Effector memory CD8-positive, alpha-beta T cell (primary cell): Measurements from ENCODE around the gene KRTAP10-5.
"Not testable (repeated sequence)": the region's sequence is repeated elsewhere in the genome, so short reads cannot be mapped to it uniquely, and the experiment has no call there.

Experiments used
- ATAC-seq: fragments of 150-1000 bp; cut with Tn5 transposase; replicated peaks from 2 replicates; pipeline ENCODE4 v1.10.0; 2021; ENCODE audit warnings: mild to moderate bottlenecking, moderate library complexity
- DNase-seq, 3 experiments: peaks; one replicate each; pipeline ENCODE4 v3.0.0; 2021
- H3K27ac Mint-ChIP-seq, 2 donors: one replicate each; pipeline ENCODE4 v1.8.0; 2022; ENCODE audit warnings: mild to moderate bottlenecking in 2 of 2, mixed read lengths in 2 of 2, moderate library complexity in 2 of 2
- H3K27me3 Mint-ChIP-seq, 2 donors: one replicate each; pipeline ENCODE4 v1.8.0; 2022; ENCODE audit warnings: mixed read lengths in 2 of 2
- H3K36me3 Mint-ChIP-seq: one replicate; pipeline ENCODE4 v1.8.0; 2022; ENCODE audit warnings: mild to moderate bottlenecking, moderate library complexity, mixed read lengths; ENCODE audit not compliant: insufficient read depth
- H3K4me1 Mint-ChIP-seq, 2 donors: one replicate each; pipeline ENCODE4 v1.8.0; 2022; ENCODE audit warnings: low read depth in 2 of 2, mixed read lengths in 2 of 2
- H3K4me3 Mint-ChIP-seq, 2 donors: one replicate each; pipeline ENCODE4 v1.8.0; 2022; ENCODE audit warnings: mild to moderate bottlenecking in 2 of 2, mixed read lengths in 2 of 2, moderate library complexity in 2 of 2
- H3K9me3 Mint-ChIP-seq, 2 donors: one replicate each; pipeline ENCODE4 v1.8.0; 2022; ENCODE audit warnings: mixed read lengths in 2 of 2

The KRTAP10-5 gene

DNA sequence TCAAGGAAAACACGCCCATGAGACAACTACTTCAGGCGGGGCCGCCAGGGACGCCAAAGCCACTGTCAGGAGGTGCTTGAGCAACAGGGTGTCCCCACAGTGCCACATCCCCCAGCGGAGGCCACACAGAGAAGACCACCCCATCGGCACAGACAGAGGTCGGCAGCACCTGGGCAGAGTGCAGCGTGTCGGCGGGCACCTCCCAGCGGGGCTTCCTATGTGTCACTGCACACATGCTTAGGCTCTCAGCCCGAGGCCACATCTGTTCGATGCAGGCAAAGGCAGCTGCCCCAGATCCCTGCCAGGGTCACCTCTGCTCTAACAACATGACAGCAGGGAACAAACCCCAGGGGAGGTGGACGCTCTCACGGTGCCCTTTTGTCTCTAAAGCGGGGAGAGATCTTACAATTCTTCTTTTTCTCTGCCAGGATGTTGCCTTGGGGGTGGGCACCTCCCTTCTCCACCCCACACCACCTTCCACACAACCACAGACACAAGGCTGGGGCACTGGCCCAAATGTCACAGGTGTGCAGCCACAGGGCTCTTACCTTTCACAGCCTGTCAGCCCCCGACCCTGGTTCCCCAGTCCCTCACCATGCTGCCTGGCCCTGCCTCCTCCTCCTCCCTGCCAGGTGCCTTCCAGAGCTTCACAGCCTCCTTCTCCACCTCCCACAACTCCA, 35.6 kb upstream of the KRTAP10-5 start:
- peaks cover 11 to 20% of the 10 kb centered on the region in 2 donors for H3K9me3 Mint-ChIP-seq
- ATAC-seq (no peak), DNase-seq (no peak)
- peaks cover 31 to 40% of the 10 kb centered on the region in 2 donors for H3K4me1 Mint-ChIP-seq
- no peaks in the 10 kb centered on the region for H3K27me3 Mint-ChIP-seq
- H3K27ac Mint-ChIP-seq, result peak overlapping the region; percentile 85 to 91
- H3K36me3 Mint-ChIP-seq, result peaks cover 10% of the 10 kb centered on the region
- peak overlapping the region; percentile 16 to 27 for H3K4me3 Mint-ChIP-seq

DNA sequence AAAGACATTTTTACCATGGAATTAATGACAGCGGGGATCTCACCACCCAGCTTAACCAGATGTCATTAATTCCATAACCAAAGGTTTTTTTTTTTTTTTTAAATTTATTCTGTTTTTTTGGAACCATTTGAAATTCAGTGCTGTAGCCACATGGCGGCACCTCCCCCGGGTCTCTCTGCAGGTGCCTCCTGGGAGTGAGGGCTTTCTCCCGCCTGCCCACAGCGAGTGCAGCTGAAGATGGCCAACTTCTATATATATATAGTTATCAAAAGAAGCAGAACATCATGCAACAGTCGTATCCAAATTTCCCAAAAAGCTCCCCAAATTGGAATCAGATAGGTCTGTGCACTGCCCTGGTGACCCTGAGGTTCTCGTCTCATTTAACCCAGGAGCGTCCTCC, 35.1 kb upstream of the KRTAP10-5 start:
- Mint-ChIP-seq H3K9me3 (peaks cover 7 to 15% of the 10 kb centered on the region in 2 donors), H3K36me3 (peaks cover 10% of the 10 kb centered on the region), H3K27me3 (no peaks in the 10 kb centered on the region), H3K4me3 (no peak overlapping the region), H3K4me1 (peaks cover 27 to 40% of the 10 kb centered on the region in 2 donors), H3K27ac (peak overlapping the region in 1 of 2 donors; percentile 85)
- DNase-seq, result no peak
- ATAC-seq, result no peak

DNA sequence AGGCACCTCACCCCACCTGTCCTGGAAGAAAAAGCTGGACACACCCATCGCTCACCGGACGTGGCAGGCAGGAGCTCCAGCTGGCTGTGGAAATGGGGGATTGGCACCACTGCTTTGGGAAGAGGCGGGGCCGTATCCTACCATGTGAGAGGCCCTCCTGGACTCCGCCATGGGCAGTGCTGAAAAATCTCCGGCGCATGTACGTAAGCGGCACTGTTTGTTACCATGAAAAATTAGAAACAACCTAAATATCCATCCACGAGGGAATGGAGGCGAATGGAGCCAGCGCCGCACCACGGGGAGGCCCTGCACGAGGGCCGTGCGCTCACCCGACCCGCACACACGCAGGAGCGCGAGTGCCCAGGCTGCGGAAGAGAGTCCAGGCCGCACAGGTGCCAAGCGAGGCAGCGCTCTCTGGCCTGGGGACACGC, 34.6 kb upstream of the KRTAP10-5 start:
- no peak for ATAC-seq
- Mint-ChIP-seq H3K4me3 (no peak overlapping the region), H3K36me3 (peaks cover 10% of the 10 kb centered on the region), H3K4me1 (peaks cover 27 to 37% of the 10 kb centered on the region in 2 donors), H3K27me3 (no peaks in the 10 kb centered on the region), H3K9me3 (peaks cover 7 to 14% of the 10 kb centered on the region in 2 donors), H3K27ac (no peak overlapping the region)
- DNase-seq, result no peak

DNA sequence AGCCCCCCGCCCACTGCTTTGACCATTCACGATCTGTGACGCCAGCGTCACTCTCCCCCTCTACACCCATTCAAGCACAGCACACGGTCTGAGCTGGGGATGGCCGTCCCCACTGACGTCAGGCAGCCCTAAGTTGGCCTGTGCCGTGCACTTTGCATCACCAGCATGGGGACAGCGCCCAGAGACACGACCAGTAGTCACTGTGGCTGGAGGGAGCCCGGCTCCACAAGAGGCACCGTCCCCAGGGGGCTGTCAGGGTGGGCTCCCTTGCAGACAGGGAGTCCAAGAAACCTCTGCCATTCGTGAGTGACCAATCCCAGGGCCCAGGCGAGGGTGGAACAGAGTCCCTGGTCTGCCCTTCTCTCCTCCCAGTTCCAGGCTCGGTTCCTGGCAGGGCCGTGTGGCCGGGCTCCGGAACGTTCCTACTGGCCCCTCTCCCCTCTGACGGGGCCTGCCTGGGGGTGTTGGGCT, 33.8 kb upstream of the KRTAP10-5 start:
- H3K4me3 Mint-ChIP-seq, result no peak overlapping the region
- H3K4me1 Mint-ChIP-seq, result peaks cover 20 to 29% of the 10 kb centered on the region in 2 donors
- no peak overlapping the region for H3K27ac Mint-ChIP-seq
- H3K27me3 Mint-ChIP-seq, result no peaks in the 10 kb centered on the region
- DNase-seq (no peak), ATAC-seq (no peak)
- peaks cover 10% of the 10 kb centered on the region for H3K36me3 Mint-ChIP-seq
- peaks cover 9 to 14% of the 10 kb centered on the region in 2 donors for H3K9me3 Mint-ChIP-seq

DNA sequence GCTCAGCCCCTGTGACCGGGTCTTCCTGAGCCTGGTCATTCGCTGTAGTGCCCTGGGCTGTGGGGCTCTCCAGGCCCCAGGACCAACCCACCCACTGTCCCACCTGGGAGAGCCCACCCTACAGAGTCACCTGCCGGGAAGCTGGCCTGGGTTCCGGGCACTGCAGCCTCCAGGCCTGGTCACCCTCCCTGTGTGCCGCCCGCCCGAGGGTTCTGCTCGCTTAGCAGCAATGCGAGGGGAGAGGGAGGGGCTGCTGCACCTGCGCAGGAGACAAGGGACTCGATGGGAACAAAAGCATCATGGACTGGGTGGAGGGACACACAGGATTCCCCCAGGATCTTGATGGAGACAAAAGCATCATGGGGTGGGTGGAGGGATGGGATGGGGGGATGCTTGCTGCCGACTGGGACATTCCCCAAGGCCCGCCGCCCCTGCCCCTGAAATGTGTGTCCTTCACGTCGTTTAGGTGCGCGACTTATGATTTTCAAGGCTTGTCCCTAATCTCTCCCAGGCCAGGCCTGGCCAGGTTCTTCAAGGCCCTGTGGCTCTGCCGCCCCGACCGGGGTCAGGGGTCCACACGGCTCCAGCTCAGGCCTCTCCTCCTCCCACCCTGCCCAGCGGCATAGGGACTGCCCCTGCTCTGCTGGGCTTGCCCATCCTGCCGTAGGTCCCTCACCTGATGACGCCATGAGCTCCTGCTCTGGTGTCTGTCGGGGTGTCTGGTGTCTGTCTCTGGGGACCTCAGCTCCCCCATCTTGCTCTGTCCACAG, 33.2 kb upstream of the KRTAP10-5 start:
- no peak overlapping the region for H3K4me3 Mint-ChIP-seq
- DNase-seq (no peak), ATAC-seq (no peak)
- peaks cover 10% of the 10 kb centered on the region for H3K36me3 Mint-ChIP-seq
- peak overlapping the region in 1 of 2 donors; percentile 73 for H3K27ac Mint-ChIP-seq
- no peaks in the 10 kb centered on the region for H3K27me3 Mint-ChIP-seq
- peaks cover 14 to 23% of the 10 kb centered on the region in 2 donors for H3K4me1 Mint-ChIP-seq
- peaks cover 9 to 16% of the 10 kb centered on the region in 2 donors for H3K9me3 Mint-ChIP-seq

DNA sequence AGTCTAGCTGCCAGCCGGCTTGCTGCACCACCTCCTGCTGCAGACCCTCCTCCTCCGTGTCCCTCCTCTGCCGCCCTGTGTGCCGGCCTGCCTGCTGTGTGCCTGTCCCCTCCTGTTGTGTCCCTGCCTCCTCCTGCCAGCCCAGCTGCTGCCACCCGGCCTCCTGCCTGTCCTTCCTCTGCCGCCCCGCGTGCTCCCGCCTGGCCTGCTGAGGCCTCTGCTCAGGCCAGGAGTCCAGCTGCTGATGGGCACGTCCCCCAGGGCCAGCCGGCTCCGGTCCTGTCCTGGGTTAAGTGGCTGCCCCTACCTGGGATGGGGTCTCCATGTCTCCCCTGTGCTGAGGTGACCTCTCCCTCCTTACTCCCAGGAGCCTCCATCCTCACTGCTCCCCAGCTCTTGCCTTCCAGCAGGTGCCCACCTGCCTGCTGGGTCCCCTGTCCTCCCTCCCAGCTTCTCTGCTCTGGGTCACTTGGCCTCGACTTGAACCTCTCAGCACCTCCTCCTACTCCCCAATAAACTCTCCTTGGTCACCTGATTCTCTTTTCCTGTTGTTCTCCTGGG, 32.3 kb upstream of the KRTAP10-5 start:
- DNase-seq (no peak), ATAC-seq (no peak)
- Mint-ChIP-seq H3K9me3 (peaks cover 9 to 16% of the 10 kb centered on the region in 2 donors), H3K36me3 (peaks cover 10% of the 10 kb centered on the region), H3K4me1 (peaks cover 8 to 15% of the 10 kb centered on the region in 2 donors), H3K27ac (peak overlapping the region; percentile 73 to 76), H3K27me3 (no peaks in the 10 kb centered on the region), H3K4me3 (no peak overlapping the region)

DNA sequence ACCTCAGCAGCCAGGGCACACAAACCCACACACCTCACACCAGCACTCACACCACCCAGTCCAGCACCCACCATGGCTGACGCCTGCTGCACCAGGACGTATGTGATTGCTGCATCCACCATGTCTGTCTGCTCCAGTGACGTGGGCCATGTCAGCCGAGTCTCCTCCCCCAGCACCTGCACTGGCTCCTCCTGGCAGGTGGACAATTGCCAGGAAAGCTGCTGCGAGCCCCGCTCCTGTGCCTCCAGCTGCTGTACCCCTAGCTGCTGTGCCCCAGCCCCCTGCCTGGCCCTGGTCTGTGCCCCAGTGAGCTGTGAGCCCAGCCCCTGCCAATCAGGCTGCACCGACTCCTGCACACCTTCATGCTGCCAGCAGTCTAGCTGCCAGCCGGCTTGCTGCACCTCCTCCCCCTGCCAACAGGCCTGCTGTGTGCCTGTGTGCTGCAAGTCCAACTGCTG, 31.7 kb upstream of the KRTAP10-5 start, which contains the start of gene KRTAP10-8:
KRTAP10-8 (plus strand) TSS at position 51 of the 458 bp plus-strand sequence; CDS start at position 73, 22 bp downstream.
- no peak within 1 kb of the TSS for H3K4me3 Mint-ChIP-seq

DNA sequence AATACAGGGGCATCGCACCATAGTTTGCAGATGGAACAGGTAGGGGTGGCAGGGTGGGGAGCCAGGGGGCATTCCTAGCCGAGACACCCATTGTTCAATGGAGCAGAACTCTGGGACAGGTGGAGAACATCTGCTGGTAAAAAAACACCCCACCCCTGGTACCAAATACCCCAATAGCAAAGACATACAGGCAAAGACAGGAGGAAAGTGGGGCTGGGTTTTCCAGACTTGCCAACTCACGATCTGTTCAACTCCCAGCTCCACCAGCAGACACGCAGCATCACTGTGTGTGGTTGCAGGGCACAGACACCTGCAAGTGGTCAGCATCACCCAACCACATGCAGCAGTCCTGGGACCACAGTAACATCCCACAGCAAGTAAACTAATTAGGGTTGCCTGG, 31.1 kb upstream of the KRTAP10-5 start:
- ATAC-seq (no peak), DNase-seq (no peak)
- Mint-ChIP-seq H3K9me3 (peaks cover 9 to 16% of the 10 kb centered on the region in 2 donors), H3K36me3 (peaks cover 10% of the 10 kb centered on the region), H3K27ac (no peak overlapping the region), H3K4me1 (peaks cover 6 to 8% of the 10 kb centered on the region in 2 donors), H3K27me3 (peaks cover 0 to 3% of the 10 kb centered on the region in 2 donors), H3K4me3 (no peak overlapping the region)

More for the DNA sequence above, 31.7 kb upstream of the KRTAP10-5 start, which contains the start of gene KRTAP10-8:
- Mint-ChIP-seq H3K36me3 (peaks cover 10% of the 10 kb centered on the region), H3K27me3 (no peaks in the 10 kb centered on the region), H3K27ac (peak within 1 kb of the TSS; percentile 73 to 76), H3K9me3 (peaks cover 9 to 16% of the 10 kb centered on the region in 2 donors), H3K4me1 (peaks cover 8 to 11% of the 10 kb centered on the region in 2 donors)
- DNase-seq (no peak), ATAC-seq (no peak)

DNA sequence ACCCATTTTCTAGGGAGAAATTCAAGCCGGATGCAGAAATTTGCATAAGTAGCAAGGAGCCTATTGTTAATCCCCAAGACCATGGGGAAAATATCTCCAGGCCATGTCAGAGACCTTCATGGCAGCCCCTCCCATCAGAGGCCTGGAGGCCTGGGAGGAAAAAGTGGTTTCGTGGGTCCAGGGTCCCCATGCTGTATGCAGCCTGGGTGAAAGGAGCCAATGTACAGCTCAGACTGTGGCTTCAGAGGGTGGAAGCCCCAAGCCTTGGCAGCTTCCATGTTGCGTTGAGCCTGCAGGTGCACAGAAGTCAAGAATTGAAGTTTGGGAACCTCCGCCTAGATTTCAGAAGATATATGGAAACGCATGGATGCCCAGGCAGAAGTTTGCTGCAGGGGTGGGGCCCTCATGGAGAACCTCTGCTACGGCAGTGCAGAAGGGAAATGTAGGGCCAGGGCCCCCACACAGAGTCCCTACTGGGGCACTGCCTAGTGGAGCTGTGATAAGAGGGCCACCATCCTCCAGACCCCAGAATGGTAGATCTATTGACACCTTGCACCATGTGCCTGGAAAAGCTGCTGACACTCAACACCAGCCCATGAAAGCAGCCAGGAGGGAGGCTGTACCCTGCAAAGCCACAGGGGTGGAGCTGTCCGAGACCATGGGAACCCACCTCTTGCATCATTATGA, 29.9 kb upstream of the KRTAP10-5 start:
- Mint-ChIP-seq H3K27me3 (peaks cover 0 to 15% of the 10 kb centered on the region in 2 donors), H3K9me3 (peaks cover 9 to 16% of the 10 kb centered on the region in 2 donors)
- not testable (repeated sequence) for DNase-seq, H3K4me1 Mint-ChIP-seq, H3K4me3 Mint-ChIP-seq, ATAC-seq, H3K27ac Mint-ChIP-seq, H3K36me3 Mint-ChIP-seq

DNA sequence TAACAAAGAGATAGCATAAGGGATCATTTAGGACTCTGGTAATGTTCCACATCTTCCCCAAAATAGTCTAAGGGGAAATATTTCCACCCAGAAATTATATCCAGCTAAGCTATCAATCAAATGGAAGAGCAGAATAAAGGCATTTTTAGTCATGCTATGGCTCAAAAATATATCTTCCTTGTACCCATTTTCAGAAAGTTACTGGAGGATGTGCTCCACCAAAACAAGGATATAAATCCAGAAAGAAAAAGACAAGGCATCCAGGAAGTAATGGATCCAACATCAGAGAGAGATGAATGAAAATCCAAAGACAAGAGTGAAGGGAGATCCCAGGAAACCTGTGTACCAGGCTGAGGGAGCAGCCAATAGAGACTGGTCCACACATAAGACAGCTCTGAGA, 28.8 kb upstream of the KRTAP10-5 start:
- H3K27ac Mint-ChIP-seq, result no peak overlapping the region
- H3K36me3 Mint-ChIP-seq, result peaks cover 3% of the 10 kb centered on the region
- ATAC-seq, result no peak
- H3K9me3 Mint-ChIP-seq, result peaks cover 9 to 16% of the 10 kb centered on the region in 2 donors
- no peak for DNase-seq
- peaks cover 0 to 26% of the 10 kb centered on the region in 2 donors for H3K27me3 Mint-ChIP-seq
- no peaks in the 10 kb centered on the region for H3K4me1 Mint-ChIP-seq
- no peak overlapping the region for H3K4me3 Mint-ChIP-seq

DNA sequence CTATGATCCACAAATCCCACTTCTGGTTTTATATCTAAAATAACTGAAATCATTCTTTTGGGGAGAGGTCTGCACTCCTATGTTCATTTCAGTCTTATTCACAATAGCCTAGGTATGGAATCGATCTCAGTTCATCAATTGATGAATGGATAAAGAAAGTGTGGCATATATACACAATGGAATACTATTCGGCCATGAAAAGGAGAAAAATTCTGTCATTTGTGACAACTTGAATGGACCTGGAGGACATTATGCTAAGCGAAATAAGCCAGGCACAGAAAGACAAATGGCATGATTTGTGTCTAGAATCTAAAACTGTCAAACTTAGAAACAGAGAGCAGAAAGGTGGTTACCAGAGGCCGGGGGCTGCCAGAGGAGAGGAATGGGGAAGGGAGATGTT, 26.1 kb upstream of the KRTAP10-5 start:
- Mint-ChIP-seq H3K36me3 (peaks cover 2% of the 10 kb centered on the region), H3K4me3 (no peak overlapping the region), H3K9me3 (peaks cover 9 to 16% of the 10 kb centered on the region in 2 donors), H3K27ac (no peak overlapping the region), H3K4me1 (peaks cover 0 to 3% of the 10 kb centered on the region in 2 donors), H3K27me3 (peaks cover 0 to 41% of the 10 kb centered on the region in 2 donors)
- no peak for ATAC-seq
- DNase-seq, result no peak

DNA sequence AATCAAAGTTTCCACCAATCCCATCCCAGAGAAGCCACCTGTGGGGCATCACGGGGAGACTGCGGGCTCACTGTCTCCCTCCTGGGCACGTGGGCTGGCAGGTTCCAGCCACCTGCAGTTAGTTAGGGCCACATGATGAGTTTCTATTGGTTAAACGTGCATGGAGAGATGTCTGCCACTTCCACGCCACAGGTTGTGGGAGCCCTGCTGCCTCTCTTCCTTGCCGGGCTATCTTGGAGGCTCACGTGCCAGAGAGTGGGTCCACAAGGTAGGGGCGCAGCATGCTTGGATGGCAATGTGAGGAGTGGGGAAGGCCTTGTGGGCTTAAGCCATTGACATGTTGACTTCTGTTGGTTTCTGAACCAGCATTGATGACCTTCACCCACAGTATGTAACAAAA, 23.5 kb upstream of the KRTAP10-5 start:
- Mint-ChIP-seq H3K4me1 (peaks cover 0 to 5% of the 10 kb centered on the region in 2 donors), H3K9me3 (peaks cover 0 to 5% of the 10 kb centered on the region in 2 donors), H3K27ac (no peak overlapping the region), H3K36me3 (peaks cover 2% of the 10 kb centered on the region), H3K27me3 (peaks cover 0 to 50% of the 10 kb centered on the region in 2 donors), H3K4me3 (no peak overlapping the region)
- DNase-seq (no peak), ATAC-seq (no peak)
